AG09319 (cell line): Measurements from ENCODE around the gene CHD9.

Source experiments
- DNase-seq: peaks from one replicate; pipeline ENCODE4 v3.0.0-alpha.2; 2010; ENCODE audit warnings: low read depth; ENCODE audit errors: extremely low read depth
- TF ChIP-seq, protein P1 (sequence below): IDR thresholded peaks from 2 replicates; pipeline ENCODE4 v1.5.1; 2011; ENCODE audit warnings: low read depth, mild to moderate bottlenecking, inconsistent platforms, low read length, moderate library complexity

The CHD9 gene

DNA sequence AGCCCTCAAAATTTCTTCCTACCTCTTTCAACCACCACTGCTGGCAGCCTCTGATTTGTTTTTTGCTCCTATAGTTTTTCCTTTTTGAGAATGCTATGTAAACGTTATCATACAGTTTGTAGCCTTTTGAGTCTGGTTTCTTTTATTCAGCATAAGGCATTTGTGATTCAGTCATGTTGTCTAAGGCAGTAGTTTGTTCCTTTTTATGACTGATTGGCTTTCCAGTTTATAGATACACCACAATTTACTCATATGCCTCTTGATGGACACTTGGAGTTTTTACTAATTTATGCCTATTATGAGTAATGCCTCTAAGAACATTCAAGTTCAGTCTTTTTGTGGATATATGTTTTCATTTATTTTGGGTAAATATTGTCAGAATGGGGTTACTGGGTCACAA is 136.6 kb downstream of the CHD9 start:
- TF ChIP-seq, protein P1, sequence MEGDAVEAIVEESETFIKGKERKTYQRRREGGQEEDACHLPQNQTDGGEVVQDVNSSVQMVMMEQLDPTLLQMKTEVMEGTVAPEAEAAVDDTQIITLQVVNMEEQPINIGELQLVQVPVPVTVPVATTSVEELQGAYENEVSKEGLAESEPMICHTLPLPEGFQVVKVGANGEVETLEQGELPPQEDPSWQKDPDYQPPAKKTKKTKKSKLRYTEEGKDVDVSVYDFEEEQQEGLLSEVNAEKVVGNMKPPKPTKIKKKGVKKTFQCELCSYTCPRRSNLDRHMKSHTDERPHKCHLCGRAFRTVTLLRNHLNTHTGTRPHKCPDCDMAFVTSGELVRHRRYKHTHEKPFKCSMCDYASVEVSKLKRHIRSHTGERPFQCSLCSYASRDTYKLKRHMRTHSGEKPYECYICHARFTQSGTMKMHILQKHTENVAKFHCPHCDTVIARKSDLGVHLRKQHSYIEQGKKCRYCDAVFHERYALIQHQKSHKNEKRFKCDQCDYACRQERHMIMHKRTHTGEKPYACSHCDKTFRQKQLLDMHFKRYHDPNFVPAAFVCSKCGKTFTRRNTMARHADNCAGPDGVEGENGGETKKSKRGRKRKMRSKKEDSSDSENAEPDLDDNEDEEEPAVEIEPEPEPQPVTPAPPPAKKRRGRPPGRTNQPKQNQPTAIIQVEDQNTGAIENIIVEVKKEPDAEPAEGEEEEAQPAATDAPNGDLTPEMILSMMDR = no peak
- DNase-seq = no peak

DNA sequence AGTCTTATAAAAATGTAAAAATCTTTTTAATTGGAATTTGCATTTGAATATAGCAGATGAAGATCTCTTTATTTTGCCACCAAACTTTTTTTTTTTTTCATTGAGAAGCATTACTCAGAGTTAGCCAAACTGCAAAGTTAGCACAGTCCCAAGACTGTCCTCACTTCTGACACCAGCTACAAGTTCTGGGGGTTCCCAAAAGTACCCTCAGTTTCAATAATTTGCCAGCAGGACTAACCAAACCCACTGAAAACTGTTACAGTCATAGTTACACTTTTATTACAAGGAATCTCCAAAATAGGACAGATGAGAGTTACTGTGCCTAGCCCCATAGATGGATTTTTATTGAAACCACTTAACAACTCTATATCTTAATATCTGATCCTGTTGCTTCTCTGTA is 144.1 kb downstream of the CHD9 start:
- TF ChIP-seq, protein P1 = no peak
- DNase-seq = no peak

DNA sequence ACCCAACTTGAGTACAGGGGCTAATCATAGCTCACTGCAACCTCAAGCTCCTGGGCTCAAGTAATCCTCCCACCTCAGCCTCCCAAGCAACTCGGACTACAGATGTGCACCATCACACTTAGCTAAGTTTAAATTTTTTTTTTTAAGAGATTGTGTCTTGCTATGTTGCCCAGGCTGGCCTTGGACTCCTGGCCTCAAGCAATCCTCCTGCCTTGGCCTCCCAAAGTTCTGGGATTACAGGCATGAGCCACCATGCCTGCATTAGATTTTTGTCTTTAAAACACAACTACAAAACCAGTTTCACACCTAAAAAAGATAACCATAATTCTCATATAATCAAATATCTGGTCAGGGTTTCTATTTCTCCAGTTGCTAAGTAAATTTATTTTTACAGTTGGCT is 147.1 kb downstream of the CHD9 start:
- TF ChIP-seq, protein P1 = no peak
- no peak for DNase-seq

DNA sequence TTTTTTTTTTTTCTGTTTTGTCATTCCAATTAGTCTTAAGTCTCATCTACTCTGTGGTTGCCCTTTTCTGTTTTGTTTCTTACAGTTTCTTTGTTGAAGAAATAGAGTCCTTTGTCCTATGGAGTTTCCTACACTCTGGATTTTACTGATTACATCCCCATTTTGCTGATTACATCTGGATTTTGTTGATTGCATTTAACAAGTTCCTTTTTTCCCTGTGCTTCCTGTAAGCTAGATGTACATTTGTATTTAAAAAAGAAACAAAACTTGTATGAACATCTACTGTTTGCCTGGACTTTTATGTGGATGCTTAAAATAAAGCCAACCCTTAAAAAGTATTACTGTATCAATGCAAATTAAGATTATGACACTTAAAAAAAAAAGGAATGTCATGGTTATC is 147.6 kb downstream of the CHD9 start:
- DNase-seq = no peak
- TF ChIP-seq, protein P1 = no peak

DNA sequence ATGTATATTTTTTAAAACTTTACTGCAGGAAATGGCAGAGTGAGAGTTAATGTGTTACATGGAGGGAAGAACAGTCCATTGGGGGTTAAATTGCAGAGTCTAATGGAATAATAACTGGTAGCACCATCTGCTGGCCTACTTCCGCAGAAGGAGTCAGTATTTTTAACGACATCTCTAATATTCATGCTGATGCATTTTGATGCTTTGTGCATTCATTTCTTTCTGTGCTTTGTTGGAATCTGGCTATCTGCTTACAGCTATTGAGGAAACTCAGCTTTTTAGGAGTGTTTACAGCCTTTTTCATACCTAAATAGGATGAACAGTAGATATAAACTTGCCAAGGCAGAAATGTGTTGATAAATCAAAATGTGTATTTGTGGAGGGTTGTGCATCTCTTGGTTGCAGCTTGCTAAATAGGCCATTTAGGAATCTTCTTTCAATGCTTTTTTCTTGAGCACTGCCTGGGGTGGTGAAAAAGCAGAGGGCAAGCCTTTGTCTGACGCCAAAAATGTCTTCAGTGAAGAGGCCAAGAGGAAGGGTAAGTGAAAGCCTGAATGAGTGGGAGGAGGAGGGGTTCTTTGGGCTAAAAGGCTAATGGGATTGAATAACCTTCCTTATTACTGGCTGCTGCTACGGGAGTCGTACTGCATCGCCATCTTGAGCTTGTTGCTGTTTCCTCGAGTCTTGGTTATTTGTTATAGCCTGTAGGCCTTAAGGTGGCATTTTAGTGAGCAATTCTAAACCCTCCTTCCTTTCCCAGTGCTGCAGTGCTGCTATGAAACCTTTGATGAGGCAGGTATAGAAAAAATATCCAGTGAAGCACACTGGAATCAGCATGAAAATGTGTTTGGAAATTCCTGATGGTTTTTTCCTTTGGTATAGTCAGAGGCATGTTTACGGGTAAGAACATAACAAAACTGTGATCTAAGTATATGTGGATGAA is 153.3 kb downstream of the CHD9 start:
- peak; percentile 45 for DNase-seq
- TF ChIP-seq, protein P1 = peak; percentile 60

DNA sequence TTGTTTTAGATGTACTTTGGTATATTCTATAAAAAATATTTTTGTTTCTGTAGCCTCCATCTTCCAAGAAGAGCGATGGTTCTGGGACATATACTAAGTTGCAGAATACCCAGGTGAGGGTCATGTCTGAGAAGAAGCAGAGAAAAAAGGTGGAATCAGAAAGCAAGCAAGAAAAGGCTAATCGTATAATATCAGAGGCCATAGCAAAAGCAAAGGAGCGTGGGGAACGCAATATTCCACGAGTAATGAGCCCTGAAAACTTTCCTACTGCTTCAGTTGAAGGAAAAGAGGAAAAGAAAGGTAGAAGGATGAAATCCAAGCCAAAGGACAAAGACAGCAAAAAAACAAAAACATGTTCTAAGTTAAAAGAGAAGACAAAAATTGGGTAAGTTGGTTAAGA is 154.6 kb downstream of the CHD9 start:
- TF ChIP-seq, protein P1 = no peak
- no peak for DNase-seq

DNA sequence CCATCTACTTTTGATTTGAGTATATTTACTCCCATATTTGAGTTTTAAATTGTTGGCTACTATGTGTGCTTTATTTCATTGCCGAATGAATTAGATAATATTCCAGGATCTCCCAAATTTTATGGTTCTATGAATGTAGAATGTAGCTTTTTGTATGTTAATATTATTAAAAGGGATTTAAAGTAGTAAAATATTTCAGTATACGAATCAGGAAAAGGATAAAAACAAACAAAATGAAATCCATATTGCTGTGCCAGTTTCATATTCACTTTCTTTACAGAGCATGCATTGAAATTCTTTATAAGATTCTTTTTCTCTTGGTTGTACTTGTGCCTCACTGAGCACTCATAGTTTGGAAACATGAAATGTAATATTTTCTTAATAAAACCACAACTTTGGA is 155.1 kb downstream of the CHD9 start:
- no peak for DNase-seq
- TF ChIP-seq, protein P1 = no peak
